Umbilical cord (tissue), 2 donors: ENCODE data around the gene BYSL. TPM values are rescaled to one million over a fixed set of nuclear protein-coding genes. Genes with fewer than 3 reads are reported as not detected.

Experiments used
- DNase-seq: peaks from one replicate; pipeline ENCODE4 v3.0.0-alpha.2; 2015; ENCODE audit warnings: low spot score
- total RNA-seq: library from RNA; depleted of rRNA; stranded (reverse); fragments of >200 nt; gene quantifications from one replicate; pipeline ENCODE4 v1.2.3, GENCODE V29; 2014; ENCODE audit warnings: low replicate concordance; ENCODE audit not compliant: insufficient read depth

Gene BYSL, protein sequence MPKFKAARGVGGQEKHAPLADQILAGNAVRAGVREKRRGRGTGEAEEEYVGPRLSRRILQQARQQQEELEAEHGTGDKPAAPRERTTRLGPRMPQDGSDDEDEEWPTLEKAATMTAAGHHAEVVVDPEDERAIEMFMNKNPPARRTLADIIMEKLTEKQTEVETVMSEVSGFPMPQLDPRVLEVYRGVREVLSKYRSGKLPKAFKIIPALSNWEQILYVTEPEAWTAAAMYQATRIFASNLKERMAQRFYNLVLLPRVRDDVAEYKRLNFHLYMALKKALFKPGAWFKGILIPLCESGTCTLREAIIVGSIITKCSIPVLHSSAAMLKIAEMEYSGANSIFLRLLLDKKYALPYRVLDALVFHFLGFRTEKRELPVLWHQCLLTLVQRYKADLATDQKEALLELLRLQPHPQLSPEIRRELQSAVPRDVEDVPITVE
- 5.3 TPM for total RNA-seq

GRCh38 chr6:41920921-41921711, at the start of gene BYSL, which contains the start of gene MED20:
Gene BYSL, plus strand, starts transcription at chr6:41921499. Its CDS starts 64 bp downstream, at chr6:41921563.
Gene MED20, minus strand, starts transcription at chr6:41921139. Its CDS starts 121 bp downstream, at chr6:41921018.
- peak; percentile 98 for DNase-seq

GRCh38 chr6:41871691-41872090, 49.6 kb upstream of the BYSL start:
- DNase-seq = no peak

- no peak for DNase-seq
Observed at GRCh38 chr6:41872147-41872546, 49.2 kb upstream of the BYSL start.

DNA sequence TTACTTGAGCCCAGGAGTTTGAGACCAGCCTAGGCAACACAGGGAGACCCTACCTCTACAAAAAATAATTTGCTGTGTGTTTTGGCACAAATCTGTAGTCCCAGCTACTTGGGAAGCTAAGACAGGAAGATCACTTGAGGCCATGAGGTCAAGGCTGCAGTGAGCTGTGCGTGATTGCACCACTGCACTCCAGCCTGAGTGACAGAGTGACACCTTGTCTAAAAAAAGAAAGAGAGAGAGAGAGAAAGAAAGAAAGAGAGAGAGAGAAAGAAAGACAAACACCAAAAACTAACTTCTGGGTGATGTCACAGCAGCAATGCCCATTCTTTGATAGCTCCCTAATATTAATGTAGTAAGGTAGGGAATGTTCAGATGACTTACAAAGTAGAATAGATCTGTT, 46.6 kb upstream of the BYSL start:
- no peak for DNase-seq

DNA sequence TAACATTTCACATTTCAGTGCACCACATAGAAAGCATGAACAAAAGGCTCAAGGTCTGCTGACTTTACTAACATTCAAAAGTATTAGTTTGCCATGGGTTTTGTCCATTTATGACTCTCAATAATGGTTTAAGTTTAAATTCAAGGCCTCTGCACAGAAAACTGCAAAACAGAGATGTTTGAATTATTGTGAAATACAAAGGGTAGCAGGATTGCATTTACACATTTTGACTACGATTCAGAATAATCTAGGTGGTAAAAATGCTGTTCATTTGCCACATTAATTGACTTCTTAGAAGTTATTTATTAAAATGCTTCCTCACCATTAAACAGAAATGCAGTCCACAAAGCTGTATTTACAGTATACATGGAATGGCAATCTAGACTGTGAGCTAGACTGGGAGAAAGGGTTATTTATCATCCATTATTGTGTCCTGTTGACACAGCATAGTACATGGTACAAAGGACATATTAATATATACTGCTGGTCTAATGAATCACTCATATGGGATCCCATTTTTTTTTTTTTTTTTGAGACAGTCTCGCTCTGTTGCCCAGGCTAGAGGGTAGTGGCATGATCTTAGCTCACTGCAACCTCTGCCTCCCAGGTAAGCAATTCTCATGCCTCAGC, 44.1 kb upstream of the BYSL start:
- no peak for DNase-seq

DNA sequence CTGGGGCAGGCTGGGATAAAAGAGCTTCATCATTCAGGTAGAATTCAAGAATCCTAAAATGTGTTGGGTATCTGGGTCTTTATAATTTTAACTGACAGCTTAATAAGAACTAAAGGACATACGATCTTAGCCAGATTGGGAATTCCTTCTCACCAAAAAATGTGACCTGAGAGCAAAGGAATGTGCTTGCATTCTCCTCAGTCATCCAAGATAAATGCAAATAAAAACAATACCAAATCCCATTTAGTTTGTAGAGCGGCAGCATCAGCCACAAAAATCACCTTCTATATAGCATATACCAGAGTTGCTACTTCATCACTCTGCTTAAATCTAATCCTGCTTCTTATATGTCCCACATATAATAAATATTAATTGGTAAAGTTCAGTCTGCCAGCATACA, 43.1 kb upstream of the BYSL start:
- DNase-seq = no peak

GRCh38 chr6:41878961-41879405, 42.3 kb upstream of the BYSL start:
- DNase-seq = no peak

DNA sequence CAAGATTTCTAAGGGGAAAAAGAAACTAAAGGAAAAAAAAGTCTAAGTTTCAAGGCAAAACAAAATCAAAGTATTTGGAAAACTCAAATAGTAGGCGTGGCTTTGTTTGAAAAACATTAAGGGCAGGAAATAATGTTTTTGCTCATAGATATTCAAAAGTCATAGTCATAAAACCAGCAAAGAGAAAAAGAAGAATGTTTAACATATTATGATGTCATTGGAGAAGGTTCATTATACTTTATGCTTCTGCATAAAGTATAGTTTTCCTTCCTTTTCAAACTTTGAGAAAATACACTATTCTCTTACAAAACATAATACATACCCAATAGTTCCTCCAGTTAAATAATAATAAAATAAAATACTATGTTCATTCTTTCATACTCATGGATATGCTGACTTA, 39.8 kb upstream of the BYSL start:
- DNase-seq = no peak

DNA sequence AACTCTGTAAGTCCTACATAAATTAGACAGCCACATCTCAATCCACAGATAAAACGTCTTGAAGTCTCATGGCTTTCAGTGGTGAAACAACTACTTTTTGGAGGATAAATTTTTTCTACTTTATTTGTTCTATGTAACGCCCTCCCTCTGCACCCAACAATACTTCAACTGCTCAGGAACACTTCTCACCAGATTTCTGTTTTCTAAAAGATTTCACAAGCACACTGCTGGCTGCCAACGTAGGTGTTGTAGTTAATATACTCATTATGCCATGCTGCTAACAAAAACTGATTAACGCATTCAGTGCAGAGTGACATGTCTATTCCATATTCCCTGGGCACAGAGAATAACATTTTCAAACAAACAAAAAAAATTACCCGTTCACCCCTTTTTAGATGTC, 36.3 kb upstream of the BYSL start:
- no peak for DNase-seq

- no peak for DNase-seq
Observed at GRCh38 chr6:41885930-41886329, 35.4 kb upstream of the BYSL start.

GRCh38 chr6:41887331-41887751, 34.0 kb upstream of the BYSL start:
- no peak for DNase-seq

GRCh38 chr6:41892921-41893564, 28.3 kb upstream of the BYSL start:
- no peak for DNase-seq

DNA sequence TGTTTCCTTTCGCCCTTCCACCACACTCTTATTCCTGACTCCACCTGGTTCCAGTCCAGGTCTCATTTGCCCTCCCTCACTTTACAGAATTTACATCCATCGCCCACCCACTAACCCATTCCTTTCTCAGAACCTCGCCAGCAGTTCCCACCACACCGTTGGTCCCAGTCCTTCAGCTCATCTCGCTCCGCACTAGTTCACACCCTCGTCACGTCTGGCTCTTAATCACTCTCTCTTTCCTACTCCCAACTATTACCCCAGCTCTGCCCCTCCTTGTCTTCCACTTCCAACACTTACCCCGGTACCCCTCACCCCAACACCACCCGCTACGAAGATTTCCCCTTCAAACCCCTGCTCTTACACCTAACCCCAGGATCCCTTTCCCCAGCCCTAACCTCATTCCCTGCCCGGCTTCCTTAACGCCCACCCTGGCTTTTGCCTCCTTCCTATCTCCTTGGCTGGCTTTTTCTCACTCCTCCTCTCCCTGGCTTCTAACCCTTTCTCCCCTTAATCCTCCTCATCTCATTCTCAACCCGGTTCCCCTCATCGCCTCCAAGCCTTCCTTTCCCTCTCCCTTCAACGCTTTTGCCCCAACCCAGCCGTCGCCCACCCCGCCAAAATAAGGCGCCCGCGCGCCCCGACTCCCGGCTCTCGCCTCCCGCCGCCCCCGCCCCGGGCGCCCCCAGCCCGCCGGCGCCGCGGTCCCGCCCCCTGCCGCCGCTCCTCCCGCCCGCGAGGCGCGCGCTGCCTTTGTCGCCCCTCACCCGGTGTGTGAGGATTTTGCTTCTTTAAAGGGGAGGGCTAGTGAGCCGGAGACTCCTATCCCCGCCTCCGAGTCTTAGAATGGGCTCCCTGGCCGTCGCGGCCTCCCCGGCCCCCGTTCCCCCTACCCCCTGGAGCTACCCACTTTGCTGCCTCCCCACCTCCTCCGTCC, 26.7 kb upstream of the BYSL start:
- peak; percentile 19 for DNase-seq

GRCh38 chr6:41895300-41896233, 25.7 kb upstream of the BYSL start, which contains the start of gene USP49:
Gene USP49, minus strand, starts transcription at chr6:41895375. Its CDS starts 88,392 bp downstream, at chr6:41806983.
- peak; percentile 89 for DNase-seq

DNA sequence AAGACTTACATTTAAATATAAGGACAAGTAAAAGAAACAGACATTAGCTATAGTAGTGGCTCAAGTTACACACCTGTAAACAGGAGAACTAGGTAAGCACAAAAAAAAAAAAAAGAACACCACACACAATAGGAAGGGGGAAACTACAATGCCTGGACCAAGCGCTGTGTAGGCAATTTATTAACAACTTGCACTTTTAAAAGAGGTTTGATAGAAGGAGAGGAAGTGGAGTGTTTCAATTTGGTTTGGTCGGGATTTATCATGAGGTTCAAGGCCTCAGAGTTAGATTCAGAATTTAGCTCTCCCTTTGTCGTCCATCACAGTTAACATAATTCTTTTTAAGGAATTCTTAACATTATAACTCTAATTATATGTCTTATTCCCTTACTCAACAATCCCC, 25.0 kb upstream of the BYSL start:
- DNase-seq = no peak

GRCh38 chr6:41900861-41901260, 20.4 kb upstream of the BYSL start:
- DNase-seq = no peak

DNA sequence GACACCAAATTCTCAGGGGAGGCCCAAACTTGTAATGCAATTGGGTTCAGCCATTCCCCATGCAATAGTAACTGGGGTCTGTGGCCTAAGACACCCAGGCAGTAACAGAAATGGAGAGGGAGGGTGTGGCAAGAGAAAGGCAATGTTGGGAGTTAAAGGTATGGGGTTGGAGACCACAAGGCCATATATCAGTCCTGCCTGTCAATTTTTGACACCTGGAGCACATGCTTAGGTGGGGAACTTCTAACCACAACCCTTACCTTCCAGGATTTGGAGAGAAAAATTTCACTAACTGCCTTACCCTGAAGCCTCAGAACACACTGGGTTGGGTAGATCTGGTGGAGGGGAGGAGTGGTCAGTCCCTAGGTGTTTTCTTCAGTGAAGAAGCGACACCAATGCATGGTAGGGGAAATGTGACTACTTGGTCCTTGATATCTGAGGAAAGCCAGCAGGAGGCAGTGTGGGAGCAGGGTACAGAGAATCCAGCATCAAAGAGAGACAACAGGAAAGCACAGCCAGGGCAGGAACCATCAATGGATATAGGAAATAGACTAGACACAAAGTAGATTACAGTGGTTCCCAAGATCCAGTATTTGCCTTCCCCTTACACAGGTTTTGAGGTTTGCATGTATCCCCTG, 19.3 kb upstream of the BYSL start:
- DNase-seq = no peak

DNA sequence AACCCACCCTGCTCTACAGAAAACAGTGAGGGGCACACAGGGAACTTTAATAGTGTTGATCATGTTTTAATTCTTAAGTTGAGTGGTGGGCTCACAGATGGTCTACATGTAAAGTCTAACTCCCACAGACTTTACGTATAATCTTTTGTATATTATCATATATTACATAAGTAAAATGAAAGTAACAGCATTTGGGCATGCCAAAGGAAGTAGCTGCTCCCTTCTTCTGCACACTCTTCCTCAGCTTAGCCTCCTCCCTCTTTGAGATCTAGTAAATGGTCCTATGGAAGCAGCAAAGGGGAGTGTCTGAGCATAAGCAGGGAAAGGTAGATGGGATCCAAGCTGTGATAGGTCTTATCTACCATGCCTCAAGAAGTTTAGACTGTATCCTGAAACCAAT, 11.6 kb upstream of the BYSL start:
- DNase-seq = no peak

DNA sequence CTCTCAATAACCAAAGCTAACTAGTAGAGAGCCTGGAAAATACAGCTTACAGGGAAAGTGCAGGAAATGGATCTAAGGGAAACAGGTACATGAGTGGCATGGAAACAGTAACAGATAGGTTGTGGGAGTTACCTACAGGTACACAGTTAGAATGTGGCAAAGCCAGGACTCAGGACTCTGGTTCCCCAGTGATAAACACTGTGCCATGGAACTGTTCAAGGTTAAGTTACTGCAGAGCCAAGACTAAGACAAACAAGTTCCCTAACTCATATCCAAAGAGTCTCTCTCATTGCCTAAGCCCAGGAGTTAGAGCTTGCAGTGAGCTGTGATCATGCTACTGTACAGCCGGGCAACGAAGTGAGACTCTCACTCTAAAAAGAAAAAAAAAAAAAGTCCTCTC, 7.0 kb upstream of the BYSL start:
- no peak for DNase-seq
